Activated naive CD8-positive, alpha-beta T cell treated with anti-CD3 and anti-CD28 coated beads, Interleukin-2, amount 10 ng/mL, durations not matched to agents 7 days and 5 days (primary cell): ENCODE results near the gene GABRP. TPM values are rescaled to one million over a fixed set of nuclear protein-coding genes. Genes with fewer than 3 reads are reported as not detected.

Experiments used
- ATAC-seq: fragments of 150-1000 bp; cut with Tn5 transposase; one replicate; pipeline ENCODE4 v1.10.0; 2021; ENCODE audit warnings: low read depth, moderate library complexity
- POLR2A ChIA-PET: fragments of 350-600 bp; sonication (Branson Sonifier 250); formaldehyde crosslinking; loops from one replicate; lab custom pipeline; 2021; ENCODE audit warnings: antibody characterized with exemption; lab: Charles Lee
- DNase-seq: peaks from one replicate; pipeline ENCODE4 v3.0.0; 2021
- H3K27ac Mint-ChIP-seq: one replicate; pipeline ENCODE4 v1.8.0; 2022; ENCODE audit warnings: mild to moderate bottlenecking, mixed read lengths
- H3K27me3 Mint-ChIP-seq: one replicate; pipeline ENCODE4 v1.8.0; 2022; ENCODE audit warnings: mild to moderate bottlenecking, moderate library complexity, mixed read lengths
- H3K36me3 Mint-ChIP-seq: one replicate; pipeline ENCODE4 v1.8.0; 2021; ENCODE audit warnings: mild to moderate bottlenecking, mixed read lengths
- H3K4me1 Mint-ChIP-seq: one replicate; pipeline ENCODE4 v1.8.0; 2021; ENCODE audit warnings: mixed read lengths
- H3K4me3 Mint-ChIP-seq: one replicate; pipeline ENCODE4 v1.8.0; 2022; ENCODE audit warnings: mild to moderate bottlenecking, moderate library complexity, mixed read lengths
- H3K9me3 Mint-ChIP-seq: one replicate; pipeline ENCODE4 v1.8.0; 2021; ENCODE audit warnings: mixed read lengths
- total RNA-seq, 2 experiments: library from RNA; stranded (reverse); gene quantifications; one replicate each; pipeline ENCODE4 v1.2.3, GENCODE V29; 2021

GABRP gene
- not detected for total RNA-seq

- no peaks in the 10 kb centered on the region for H3K9me3 Mint-ChIP-seq
- POLR2A ChIA-PET: no interaction called here
- DNase-seq: no peak
- no peaks in the 10 kb centered on the region for H3K36me3 Mint-ChIP-seq
- H3K27me3 Mint-ChIP-seq: no peaks in the 10 kb centered on the region
- no peak within 1 kb of the TSS for H3K4me3 Mint-ChIP-seq
- no peak within 1 kb of the TSS for H3K27ac Mint-ChIP-seq
- ATAC-seq: no peak
- H3K4me1 Mint-ChIP-seq: no peaks in the 10 kb centered on the region
These were observed at the start of gene GABRP for GRCh38 chr5:170783498-170784247. Gene GABRP, plus strand, starts transcription at chr5:170783725. Its CDS starts 4,891 bp downstream, at chr5:170788616.

- ATAC-seq (no peak), DNase-seq (no peak)
- Mint-ChIP-seq H3K27ac (no peak overlapping the region), H3K27me3 (peaks cover 6% of the 10 kb centered on the region), H3K4me3 (no peak overlapping the region), H3K9me3 (peaks cover 4% of the 10 kb centered on the region), H3K4me1 (no peaks in the 10 kb centered on the region), H3K36me3 (no peaks in the 10 kb centered on the region)
- POLR2A ChIA-PET: no interaction called here
These were observed 46.6 kb upstream of the GABRP start for GRCh38 chr5:170736966-170737365.

GRCh38 chr5:170737591-170737990 lies 45.9 kb upstream of the GABRP start:
- Mint-ChIP-seq H3K4me3 (no peak overlapping the region), H3K27me3 (peaks cover 4% of the 10 kb centered on the region), H3K27ac (no peak overlapping the region), H3K36me3 (no peaks in the 10 kb centered on the region), H3K9me3 (peaks cover 4% of the 10 kb centered on the region), H3K4me1 (no peaks in the 10 kb centered on the region)
- DNase-seq (no peak), ATAC-seq (no peak)
- POLR2A ChIA-PET: no interaction called here

- no peak for DNase-seq
- H3K27me3 Mint-ChIP-seq: peaks cover 8% of the 10 kb centered on the region
- no peak for ATAC-seq
- POLR2A ChIA-PET: no interaction called here
- H3K9me3 Mint-ChIP-seq: peaks cover 4% of the 10 kb centered on the region
- no peak overlapping the region for H3K4me3 Mint-ChIP-seq
- H3K4me1 Mint-ChIP-seq: no peaks in the 10 kb centered on the region
- no peaks in the 10 kb centered on the region for H3K36me3 Mint-ChIP-seq
- H3K27ac Mint-ChIP-seq: no peak overlapping the region
These were observed 44.7 kb upstream of the GABRP start for GRCh38 chr5:170738840-170739239.

GRCh38 chr5:170739446-170739845 lies 44.1 kb upstream of the GABRP start:
- no peaks in the 10 kb centered on the region for H3K36me3 Mint-ChIP-seq

GRCh38 chr5:170740551-170741205 lies 42.8 kb upstream of the GABRP start:
- no peaks in the 10 kb centered on the region for H3K4me1 Mint-ChIP-seq
- no peaks in the 10 kb centered on the region for H3K36me3 Mint-ChIP-seq
- ATAC-seq (no peak), DNase-seq (no peak)
- H3K9me3 Mint-ChIP-seq: peaks cover under 1% of the 10 kb centered on the region
- no peak overlapping the region for H3K4me3 Mint-ChIP-seq
- POLR2A ChIA-PET: no interaction called here
- H3K27ac Mint-ChIP-seq: no peak overlapping the region
- H3K27me3 Mint-ChIP-seq: peaks cover 17% of the 10 kb centered on the region

More at GRCh38 chr5:170739446-170739845, 44.1 kb upstream of the GABRP start:
- POLR2A ChIA-PET: no interaction called here
- no peak for DNase-seq
- Mint-ChIP-seq H3K9me3 (peaks cover 4% of the 10 kb centered on the region), H3K27ac (no peak overlapping the region), H3K27me3 (peaks cover 12% of the 10 kb centered on the region), H3K4me3 (no peak overlapping the region), H3K4me1 (no peaks in the 10 kb centered on the region)
- ATAC-seq: no peak

GRCh38 chr5:170741801-170742200 lies 41.7 kb upstream of the GABRP start:
- no peak overlapping the region for H3K4me3 Mint-ChIP-seq

GRCh38 chr5:170743876-170744212 lies 39.7 kb upstream of the GABRP start:
- H3K36me3 Mint-ChIP-seq: no peaks in the 10 kb centered on the region
- H3K27me3 Mint-ChIP-seq: peaks cover 25% of the 10 kb centered on the region
- ATAC-seq: no peak
- no peak overlapping the region for H3K27ac Mint-ChIP-seq
- H3K4me1 Mint-ChIP-seq: no peaks in the 10 kb centered on the region
- no peak overlapping the region for H3K4me3 Mint-ChIP-seq
- DNase-seq: no peak
- no peaks in the 10 kb centered on the region for H3K9me3 Mint-ChIP-seq
- POLR2A ChIA-PET: no interaction called here

More at GRCh38 chr5:170741801-170742200, 41.7 kb upstream of the GABRP start:
- Mint-ChIP-seq H3K27ac (no peak overlapping the region), H3K4me1 (no peaks in the 10 kb centered on the region), H3K27me3 (peaks cover 21% of the 10 kb centered on the region), H3K9me3 (no peaks in the 10 kb centered on the region), H3K36me3 (no peaks in the 10 kb centered on the region)
- ATAC-seq (no peak), DNase-seq (no peak)
- POLR2A ChIA-PET: no interaction called here

GRCh38 chr5:170745481-170746071 lies 37.9 kb upstream of the GABRP start:
- Mint-ChIP-seq H3K9me3 (no peaks in the 10 kb centered on the region), H3K27me3 (peaks cover 37% of the 10 kb centered on the region), H3K36me3 (no peaks in the 10 kb centered on the region), H3K27ac (no peak overlapping the region), H3K4me3 (no peak overlapping the region), H3K4me1 (no peaks in the 10 kb centered on the region)
- DNase-seq (no peak), ATAC-seq (no peak)
- POLR2A ChIA-PET: no interaction called here

GRCh38 chr5:170746075-170746960 lies 37.2 kb upstream of the GABRP start:
- POLR2A ChIA-PET: no interaction called here
- Mint-ChIP-seq H3K4me1 (no peaks in the 10 kb centered on the region), H3K9me3 (no peaks in the 10 kb centered on the region), H3K4me3 (no peak overlapping the region), H3K27ac (no peak overlapping the region), H3K27me3 (peaks cover 37% of the 10 kb centered on the region), H3K36me3 (no peaks in the 10 kb centered on the region)
- DNase-seq (no peak), ATAC-seq (no peak)

GRCh38 chr5:170746961-170747340 lies 36.6 kb upstream of the GABRP start:
- Mint-ChIP-seq H3K9me3 (no peaks in the 10 kb centered on the region), H3K27ac (no peak overlapping the region), H3K36me3 (no peaks in the 10 kb centered on the region), H3K4me1 (no peaks in the 10 kb centered on the region), H3K4me3 (no peak overlapping the region), H3K27me3 (peaks cover 37% of the 10 kb centered on the region)
- ATAC-seq (no peak), DNase-seq (no peak)
- POLR2A ChIA-PET: no interaction called here

- peaks cover 37% of the 10 kb centered on the region for H3K27me3 Mint-ChIP-seq
- ATAC-seq: no peak
- POLR2A ChIA-PET: no interaction called here
- H3K4me3 Mint-ChIP-seq: no peak overlapping the region
- no peak overlapping the region for H3K27ac Mint-ChIP-seq
- H3K9me3 Mint-ChIP-seq: no peaks in the 10 kb centered on the region
- no peak for DNase-seq
- H3K36me3 Mint-ChIP-seq: no peaks in the 10 kb centered on the region
- H3K4me1 Mint-ChIP-seq: no peaks in the 10 kb centered on the region
These were observed 36.2 kb upstream of the GABRP start for GRCh38 chr5:170747357-170747756.

GRCh38 chr5:170747851-170748250 lies 35.7 kb upstream of the GABRP start:
- no peaks in the 10 kb centered on the region for H3K4me1 Mint-ChIP-seq
- POLR2A ChIA-PET: no interaction called here

More at GRCh38 chr5:170747851-170748250, 35.7 kb upstream of the GABRP start:
- DNase-seq (no peak), ATAC-seq (no peak)
- H3K4me3 Mint-ChIP-seq: no peak overlapping the region
- H3K27ac Mint-ChIP-seq: no peak overlapping the region
- H3K36me3 Mint-ChIP-seq: no peaks in the 10 kb centered on the region
- peaks cover 37% of the 10 kb centered on the region for H3K27me3 Mint-ChIP-seq
- no peaks in the 10 kb centered on the region for H3K9me3 Mint-ChIP-seq
